Stimulated activated CD4-positive, alpha-beta T cell treated with anti-CD3 and anti-CD28 coated beads, Interleukin-2, amount 100 ng/mL, for 4 hours (primary cell): Measurements from ENCODE around the gene TST.

Experiments
- DNase-seq: peaks from one replicate; pipeline ENCODE4 v3.0.0-alpha.2; 2020; ENCODE audit warnings: low read depth

Gene TST

DNA sequence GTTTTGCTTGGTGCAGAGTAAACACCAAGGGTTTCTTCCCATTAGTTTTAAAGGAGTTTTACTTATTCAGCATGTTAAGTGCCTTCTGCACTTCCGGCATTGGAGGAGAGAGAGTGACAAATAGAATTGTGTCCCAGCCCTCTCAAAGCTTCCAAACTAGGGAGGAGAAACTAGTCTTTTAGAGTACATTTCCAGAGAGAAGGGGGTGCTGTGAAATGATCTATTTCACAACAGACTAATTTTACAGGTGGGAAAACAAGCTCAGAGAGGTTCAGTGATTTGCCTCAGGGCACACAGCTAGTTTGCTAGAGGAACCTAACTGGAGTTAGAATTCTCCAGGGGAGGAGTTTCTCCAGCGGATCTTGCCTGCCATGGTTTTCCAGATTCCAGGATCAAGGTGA lies 12.9 kb upstream of the TST start:
- DNase-seq, result no peak

DNA sequence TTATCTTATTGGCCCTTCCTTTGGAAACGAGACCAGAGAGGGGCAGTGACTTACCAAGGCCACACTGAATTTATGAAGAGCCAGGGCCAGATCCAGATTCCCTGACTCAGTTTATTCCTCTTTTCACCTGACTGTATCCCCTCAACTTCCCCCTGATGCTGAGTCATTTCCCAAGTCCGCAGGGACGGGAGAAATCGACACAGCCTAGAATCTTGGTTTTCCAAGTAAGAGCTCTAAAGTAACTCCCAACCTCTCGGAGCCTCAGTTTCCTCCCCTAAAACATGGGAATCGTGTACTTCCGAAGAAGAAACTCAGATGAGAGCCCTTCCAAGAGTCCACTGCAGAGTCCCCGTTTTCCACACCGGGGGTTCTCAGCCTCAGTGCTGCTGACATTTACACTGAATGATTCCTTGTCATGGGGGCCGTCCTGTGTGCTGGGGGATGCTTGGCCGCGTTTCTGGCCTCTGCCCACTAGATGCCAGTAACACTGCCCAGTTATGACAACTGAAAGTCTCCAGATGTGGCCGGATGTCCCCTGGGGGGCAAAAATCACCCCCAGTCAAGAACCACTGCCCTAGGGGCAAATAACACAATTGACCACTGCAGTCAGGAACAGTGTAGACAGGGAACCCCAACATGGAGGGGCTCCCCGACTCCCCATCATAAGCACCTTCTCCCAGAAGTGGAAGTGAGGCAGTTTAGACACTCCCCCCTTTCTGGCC lies 11.5 kb upstream of the TST start:
- no peak for DNase-seq

DNA sequence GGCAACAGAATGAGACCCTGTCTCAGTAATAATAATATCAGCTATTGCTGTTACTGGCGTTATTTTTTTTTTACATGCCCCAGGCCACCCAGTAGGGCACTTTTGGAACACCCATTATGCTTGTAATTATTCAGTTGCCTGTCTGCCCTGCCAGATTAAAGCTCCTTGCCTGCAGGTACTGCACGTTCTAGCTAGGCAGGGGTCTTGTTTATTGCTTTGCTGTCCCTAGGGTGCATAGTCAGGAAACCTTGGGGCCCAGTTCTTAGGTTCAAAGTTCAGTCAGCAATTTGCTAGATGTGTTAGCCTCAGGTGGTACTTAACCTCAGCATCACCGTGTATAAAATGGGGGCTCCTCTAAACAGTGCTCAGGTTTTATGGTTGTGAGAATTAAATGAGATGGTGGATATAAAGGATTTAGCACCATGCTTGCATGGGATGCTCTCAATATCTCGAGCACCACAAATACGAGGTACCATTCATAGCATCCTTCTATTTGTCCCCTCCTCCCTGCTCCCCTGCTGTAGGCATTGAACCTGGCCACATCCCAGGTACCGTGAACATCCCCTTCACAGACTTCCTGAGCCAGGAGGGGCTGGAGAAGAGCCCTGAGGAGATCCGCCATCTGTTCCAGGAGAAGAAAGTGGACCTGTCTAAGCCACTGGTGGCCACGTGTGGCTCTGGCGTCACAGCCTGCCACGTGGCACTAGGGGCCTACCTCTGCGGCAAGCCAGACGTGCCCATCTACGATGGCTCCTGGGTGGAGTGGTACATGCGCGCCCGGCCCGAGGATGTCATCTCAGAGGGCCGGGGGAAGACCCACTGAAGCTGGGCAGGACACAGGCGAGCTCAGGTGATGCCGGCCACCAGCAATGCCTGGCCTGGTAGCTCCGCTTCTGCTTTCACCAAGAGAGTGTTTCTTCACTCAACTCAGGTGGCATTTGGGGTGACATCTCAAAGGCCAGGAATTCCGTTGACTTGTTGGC lies 9.7 kb upstream of the TST start:
- DNase-seq, result no peak

DNA sequence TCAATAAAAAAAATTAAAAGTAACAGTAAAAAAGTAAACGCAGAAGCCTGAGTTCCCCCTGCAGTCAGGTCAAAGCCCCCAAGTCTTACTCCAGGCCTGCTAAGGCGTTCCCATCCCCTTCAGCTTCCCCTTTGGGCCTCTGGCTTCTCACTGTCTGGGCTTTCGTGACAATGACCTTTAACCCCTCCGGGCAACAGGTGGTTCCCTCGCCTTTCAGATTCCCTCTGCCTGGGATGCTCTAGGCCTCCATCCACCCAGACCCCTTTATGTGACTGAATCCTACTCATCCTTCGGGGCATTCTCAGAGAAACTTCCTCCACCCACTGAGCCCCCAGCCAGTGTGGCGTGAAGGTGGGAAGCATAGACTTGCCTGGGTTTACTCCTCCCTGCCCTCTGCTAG lies 8.3 kb upstream of the TST start:
- no peak for DNase-seq

DNA sequence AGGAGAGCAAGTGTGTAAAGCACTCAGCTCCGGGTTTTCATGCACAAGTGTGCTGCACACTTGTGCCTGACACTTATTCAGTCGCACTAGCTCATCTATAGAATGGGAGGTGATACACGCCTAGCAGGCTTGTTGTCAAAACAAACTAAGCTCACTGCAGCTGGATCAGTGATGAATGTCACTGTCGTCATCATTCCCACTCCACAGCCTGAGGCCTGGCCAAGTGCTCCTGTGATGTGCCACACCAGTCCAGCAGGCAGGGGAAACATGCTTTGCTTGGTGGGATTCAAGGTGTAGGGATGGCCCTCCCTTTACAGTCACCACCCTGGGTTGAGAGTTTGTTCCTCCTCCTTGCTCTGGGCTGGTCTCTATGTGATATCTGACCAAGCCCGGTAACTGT lies 7.1 kb upstream of the TST start:
- DNase-seq, result no peak

DNA sequence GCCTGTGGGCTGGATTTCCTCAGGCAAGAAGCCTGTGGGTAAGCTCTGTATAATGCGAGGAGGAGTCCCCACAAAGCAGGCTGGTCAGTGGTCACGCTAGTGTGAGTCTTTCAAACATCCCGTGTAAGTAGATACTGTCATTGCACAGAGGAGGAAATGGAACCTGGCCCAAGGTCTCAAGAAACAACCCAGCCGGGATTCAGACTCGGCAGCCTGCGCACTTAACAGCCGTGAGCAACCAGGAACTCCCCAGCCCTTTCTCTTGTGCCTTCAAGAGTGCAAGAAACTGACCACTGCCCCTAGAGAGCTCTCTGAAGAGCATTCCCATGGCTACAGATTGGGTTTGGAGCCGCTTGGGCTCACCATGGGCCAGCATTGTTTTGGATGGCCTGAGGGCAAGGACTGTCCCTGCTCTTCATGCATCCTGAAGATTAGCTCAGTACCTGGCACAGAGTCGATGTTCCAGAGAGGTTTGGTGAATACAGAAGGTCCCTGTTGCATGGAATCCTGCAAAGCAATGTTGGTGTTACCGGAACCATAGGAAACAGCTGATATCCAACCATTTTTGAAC lies 6.3 kb upstream of the TST start:
- DNase-seq, result no peak

DNA sequence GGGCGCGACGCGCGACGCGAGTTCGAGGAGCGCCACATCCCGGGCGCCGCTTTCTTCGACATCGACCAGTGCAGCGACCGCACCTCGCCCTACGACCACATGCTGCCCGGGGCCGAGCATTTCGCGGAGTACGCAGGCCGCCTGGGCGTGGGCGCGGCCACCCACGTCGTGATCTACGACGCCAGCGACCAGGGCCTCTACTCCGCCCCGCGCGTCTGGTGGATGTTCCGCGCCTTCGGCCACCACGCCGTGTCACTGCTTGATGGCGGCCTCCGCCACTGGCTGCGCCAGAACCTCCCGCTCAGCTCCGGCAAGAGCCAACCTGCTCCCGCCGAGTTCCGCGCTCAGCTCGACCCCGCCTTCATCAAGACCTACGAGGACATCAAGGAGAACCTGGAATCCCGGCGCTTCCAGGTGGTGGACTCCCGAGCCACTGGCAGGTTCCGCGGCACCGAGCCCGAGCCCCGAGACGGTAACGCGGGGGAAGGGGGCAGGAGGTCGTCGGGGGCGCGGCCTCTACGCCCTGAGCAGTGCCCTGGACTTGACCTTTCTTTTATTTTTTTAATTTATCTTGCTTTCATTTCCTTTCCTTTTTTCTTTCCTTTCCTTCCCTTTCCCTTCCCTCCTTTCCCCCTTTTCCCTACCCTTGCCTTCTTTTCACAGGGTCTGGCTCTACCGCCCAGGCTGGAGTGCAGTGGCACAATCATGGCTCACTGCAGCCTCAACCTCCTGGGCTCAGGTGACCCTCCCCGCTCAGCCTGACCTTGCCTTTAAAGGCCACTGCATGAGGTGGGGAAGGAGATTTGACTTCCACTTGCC lies 5.3 kb upstream of the TST start:
- no peak for DNase-seq

DNA sequence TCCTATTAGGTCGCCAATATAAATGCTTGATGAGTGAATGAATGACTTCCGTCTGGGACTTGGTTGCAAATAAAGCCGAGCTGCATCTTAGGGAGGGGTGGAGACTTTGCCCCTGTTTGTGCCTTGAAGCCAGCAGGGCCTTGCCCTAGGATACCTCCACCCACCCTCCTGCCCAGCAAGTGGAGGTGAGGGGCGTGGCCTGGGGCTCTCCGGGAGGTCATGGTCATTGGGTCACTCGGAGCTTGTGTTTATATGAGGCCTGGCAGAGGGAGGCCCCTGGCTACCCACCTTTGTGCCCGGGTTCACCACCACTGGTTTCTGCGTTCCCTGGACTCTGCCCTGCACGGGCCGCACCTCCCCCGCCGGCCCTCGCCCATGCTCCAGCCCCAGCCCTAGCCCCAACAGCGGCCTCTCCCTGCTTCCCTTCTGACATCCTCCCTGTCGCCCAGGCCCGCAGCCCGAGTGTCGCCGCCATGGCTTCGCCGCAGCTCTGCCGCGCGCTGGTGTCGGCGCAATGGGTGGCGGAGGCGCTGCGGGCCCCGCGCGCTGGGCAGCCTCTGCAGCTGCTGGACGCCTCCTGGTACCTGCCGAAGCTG lies 4.6 kb upstream of the TST start:
- no peak for DNase-seq

DNA sequence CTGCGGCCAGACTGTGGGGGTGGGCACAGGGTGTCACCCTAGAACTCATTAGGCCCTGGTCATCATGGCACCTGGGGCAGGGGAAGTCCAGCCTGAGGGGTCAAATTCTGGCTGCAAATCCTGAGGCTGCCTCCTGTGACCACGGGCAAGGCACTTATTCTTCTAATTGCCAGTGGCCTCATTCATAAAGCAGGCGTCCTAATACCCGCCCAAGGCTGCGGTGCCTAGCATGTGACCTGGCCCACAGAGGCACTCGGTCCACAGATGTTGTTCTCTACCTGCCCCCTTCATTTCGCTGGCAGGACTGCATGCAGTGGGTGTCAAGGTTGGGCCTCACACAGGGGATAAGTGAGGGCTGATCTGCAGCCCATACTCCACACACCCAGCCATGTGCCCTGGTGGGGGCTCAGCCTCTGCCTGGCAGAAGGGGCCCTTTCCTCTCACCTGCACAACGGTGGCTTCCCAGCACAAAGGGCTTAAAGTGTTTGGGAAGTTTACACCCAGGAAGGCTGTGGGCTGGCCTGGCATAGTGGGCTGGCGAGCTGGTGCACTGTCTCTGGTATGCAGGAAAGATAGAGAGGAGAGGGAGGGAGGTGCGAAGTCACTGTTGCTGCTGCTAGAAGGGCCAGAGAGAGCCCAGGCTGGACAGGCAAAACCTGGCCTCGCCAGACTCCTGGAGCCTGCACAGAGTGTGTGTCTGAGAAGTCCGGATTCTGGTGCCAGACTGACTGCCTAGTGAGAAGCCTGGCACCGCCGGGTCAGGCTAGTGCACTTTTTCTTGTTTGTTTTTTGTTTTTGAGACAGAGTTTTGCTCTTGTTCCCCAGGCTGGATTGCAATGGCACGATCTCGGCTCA lies 3.5 kb upstream of the TST start:
- no peak for DNase-seq

DNA sequence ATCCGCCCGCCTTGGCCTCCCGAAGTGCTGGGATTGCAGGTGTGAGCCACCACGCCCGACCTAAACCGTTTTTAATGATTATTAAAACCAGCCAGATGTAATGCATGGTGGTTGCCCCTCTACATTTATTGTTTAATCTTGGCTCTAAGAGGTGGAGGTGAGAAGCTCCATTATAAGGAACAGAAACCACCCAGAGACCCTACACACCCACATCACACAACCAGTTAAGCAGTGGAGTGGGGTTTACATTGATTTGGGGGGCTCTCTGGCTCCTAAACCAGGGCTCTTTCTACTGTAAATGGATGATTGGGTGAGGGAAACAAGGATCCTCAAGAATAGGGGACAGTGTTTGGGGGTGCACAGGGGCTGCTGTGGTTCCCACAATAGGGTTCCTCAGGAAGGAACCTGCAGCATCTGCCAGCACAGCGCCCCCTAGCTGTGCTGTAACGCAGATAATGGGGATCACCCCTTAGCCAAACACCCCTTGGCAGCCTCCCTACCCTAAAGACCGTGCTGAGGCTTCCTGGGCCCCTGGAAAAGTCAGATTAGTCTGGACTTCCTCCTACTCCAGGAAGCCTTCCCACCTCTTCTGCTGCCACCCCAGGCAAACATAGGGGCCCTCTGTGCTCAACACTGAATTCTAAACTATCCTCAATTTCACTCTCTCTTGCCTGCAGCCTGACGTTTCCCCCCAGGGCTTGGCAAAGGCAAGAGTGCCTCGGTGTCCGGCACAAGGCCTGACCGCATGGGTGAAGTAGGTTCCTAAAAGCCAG lies 2.6 kb upstream of the TST start:
- DNase-seq, result peak; percentile 27

DNA sequence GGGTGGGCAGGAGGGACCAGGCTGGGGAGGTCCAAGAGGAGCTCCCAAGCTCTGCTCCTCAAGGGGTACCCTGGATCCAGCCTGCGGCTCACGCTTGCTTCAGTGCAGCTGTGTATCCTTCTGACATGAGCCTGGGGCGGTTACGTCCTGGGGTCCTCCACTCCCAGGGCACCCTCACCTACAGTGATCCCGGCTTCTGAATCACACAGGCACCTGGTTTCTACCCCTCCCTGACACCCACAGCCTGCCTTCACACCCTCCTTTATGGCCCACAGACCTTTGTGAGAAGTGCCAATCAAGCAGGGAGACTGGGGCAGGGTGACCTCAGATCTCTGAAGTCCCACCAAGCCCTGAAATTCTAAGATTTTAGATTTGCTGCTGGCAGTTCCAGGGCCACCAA lies 1.8 kb upstream of the TST start:
- DNase-seq, result no peak

DNA sequence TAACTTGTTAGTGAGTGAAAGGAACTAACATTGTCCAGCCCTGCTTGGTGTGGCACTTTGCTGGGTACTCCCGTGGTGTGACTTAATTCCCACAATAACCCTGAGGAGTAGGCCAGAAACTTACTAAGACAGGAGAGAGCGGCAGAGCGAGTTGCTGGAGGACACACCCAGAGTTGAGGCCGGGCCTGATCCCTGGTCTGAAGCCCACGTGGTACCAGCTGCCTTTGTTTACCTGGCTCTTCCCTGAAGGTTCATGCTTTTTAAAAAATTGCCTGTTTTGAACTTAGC lies 889 bp upstream of the TST start:
- no peak for DNase-seq

DNA sequence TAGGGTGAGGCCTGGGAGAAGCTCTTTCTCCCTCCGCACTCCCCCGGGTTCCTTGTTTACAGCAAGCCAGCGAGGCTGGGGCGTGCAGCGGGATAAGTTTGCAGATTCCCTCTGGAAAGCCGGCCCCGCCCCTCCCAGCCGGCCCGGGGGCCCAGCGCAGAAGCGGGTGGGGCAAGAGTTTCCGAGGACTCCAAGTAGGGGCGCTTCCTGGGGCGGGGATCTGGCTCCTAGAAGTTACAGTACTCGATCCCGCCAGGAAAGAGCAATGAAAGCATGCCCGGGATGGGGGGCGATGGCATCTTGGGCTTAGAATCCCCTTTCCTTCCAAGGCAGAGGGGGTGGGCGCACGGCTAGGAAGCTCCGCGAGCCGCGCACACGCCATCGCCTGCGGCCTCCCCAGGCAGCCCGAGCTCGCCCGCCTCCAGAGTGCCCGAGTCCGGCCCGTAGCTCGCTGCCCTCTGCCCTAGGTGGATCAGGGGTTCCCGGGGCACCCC lies 385 bp downstream of the TST start:
- DNase-seq, result no peak

DNA sequence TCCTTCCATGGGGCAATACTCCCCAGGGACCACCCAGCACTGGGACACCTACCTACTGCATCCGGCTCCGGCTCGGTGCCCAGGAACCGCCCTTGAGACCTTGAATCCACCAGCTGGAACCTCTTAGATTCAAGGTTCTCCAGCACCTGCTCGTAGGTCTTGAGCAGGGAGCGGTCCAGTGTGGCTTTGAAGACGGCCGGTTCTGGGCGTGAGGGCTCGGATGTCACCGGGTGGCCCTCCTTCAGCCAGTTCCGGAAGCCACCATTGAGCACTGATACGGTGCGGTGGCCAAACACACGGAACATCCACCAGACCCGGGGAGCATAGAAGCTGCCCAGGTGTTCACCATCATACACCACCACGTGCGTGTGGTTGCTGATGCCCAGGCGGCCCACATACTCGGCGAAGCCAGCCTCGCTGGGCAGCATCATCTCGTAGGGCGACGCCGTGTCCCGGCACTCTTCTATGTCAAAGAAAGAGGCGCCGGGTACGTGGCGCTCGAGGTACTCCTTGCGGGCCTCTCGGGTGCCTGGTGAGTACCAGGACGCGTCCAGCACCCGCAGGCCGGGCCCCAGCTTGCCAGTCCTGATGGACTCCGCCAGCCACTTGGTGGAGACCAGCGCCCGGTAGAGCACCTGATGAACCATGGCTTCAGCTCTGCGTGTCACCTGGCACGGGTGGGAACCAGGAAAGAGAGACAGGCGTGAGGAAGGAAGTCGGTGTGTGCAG lies 997 bp downstream of the TST start:
- DNase-seq, result no peak

DNA sequence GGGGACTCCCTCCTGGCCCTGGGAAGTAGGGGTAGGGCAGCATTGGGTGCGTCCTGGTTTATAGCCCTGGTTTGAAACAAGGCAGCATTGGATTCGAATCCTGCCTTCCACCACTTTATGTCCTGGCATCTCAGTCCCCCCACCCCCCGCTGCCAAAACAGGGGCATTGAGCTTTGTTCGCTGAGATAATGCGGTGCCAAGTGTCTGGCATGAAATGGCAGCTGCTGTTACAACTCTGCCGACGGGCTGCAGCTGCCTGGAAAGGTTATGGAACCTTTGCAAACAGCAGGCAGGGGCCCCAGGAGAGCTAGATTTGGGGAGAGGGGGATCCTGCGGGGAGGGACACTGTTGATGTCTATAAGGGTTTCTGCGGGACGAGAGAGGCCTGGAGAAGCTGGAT lies 1.9 kb downstream of the TST start:
- no peak for DNase-seq

DNA sequence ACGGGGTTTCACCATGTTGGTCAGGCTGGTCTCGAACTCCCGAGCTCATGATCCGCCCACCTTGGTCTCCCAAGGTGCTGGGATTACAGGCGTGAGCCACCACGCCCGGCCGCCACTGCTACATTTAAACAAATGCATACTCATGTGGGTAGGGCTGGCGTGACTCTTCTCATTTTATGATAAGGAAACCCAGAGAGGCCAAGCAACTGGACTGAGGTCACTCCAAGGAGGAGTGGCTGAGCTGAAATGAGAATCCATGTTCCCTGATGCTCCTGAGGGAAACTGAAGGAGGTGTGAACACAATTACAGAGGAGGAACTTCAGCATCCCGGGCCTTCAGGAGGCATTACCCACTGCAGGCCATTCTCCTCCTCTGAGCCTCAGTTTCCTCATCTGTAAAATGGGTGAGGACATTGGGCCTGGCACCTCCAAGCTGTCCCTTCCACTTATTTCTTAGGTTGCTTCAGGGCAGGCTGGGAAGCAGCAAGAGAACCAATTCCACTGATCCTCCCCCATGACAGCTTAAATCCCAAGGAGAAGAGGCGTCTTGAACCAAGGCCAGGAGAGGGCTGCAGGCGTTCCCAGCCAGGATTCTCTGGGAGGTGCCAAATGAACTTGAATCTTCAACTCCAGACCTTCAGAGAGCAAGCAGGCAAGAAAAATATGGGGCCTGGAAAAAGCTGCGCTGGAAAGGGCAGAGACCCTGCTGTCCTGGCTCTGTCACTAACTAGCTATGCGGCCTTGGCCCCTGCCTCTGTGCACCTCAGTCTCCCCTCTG lies 2.9 kb downstream of the TST start:
- no peak for DNase-seq

DNA sequence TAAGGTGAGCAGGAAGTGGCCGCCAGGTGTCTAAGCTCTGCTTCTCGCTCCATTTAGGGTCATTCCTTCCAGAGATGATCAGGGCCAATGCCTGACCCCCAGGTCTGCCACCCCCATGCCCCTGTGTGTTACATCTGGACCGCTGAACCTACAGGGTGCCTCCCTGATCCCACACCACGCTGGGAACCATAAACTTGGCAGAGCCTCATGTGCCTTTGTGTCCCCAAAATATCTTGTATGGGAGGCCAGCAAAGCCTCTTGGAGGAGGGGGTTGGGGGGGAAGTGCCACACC lies 3.7 kb downstream of the TST start:
- no peak for DNase-seq

DNA sequence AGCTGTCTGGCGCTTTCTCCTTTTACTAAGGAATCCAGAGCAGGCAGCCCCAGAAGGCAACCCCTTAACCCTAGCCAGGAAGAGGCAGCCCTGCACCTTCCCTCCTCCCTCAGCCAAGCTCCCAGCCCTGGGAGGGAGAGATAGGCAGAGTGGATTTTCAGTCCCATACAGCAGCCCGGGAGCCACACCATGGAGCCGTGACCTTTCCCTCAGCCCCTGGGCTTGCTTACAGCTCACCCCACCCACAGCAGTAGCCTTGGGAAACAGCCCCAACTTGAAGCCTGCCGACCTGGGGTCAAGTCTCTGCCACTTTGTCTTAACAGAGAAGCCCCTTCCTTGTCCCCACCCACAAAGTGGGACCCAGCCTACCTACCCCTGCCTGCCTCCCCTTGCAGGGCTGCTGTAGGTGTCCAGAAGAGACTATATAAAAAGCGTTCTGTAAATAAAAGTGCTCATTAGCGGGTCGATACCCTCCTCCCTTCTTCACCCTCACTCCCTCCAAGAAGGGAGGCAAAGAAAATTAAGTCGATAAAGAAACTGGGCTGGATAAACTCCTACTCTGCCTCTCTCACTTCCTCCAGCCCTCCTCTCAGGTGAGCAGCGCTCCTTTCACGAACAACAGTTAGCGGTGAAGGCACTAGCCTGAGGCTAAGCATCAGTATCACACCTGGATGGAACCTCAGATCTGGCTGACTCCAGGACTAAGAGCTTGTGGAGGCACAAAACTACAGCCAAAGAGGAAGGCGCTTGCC lies 4.2 kb downstream of the TST start:
- DNase-seq, result no peak
